ENCODE results near the gene AXIN2.

Gene AXIN2, protein sequence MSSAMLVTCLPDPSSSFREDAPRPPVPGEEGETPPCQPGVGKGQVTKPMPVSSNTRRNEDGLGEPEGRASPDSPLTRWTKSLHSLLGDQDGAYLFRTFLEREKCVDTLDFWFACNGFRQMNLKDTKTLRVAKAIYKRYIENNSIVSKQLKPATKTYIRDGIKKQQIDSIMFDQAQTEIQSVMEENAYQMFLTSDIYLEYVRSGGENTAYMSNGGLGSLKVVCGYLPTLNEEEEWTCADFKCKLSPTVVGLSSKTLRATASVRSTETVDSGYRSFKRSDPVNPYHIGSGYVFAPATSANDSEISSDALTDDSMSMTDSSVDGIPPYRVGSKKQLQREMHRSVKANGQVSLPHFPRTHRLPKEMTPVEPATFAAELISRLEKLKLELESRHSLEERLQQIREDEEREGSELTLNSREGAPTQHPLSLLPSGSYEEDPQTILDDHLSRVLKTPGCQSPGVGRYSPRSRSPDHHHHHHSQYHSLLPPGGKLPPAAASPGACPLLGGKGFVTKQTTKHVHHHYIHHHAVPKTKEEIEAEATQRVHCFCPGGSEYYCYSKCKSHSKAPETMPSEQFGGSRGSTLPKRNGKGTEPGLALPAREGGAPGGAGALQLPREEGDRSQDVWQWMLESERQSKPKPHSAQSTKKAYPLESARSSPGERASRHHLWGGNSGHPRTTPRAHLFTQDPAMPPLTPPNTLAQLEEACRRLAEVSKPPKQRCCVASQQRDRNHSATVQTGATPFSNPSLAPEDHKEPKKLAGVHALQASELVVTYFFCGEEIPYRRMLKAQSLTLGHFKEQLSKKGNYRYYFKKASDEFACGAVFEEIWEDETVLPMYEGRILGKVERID

DNA sequence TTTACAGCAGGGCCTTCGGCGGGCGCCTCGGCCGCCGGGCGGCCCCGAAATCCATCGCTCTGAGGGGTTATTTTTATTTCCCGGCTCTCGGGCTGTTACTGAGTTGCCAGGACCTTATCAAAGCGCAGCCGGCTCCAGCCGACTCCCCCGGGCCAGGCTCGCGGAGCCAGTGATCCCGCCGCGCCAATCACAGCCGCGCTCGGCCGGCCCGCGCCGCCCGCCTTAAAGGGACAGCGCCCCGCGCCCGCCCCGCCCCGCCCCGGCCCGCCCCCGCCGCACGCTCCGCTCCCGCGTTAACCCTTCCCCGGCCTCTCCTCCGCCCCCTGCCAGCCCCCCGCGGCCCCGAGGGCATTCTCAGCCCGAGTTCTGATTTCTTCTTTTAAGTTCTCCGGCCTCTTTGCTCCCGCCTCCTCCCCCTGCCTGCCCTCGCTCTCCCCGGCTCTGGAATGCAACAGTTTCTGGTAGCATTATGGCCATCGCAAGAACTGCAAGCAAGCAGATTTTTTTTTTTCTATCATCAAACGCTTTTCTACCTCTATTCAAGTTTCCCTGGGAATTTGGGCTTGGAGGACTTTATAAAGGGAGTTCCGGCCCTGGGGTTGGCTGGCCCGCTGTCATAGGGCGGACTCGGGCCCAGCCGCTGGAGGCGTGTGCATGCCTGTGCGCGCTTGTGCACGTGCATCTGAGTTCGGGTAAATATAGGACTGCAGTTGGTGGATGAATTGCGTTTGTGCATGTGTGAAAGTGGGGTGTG, at the start of gene AXIN2:
Gene AXIN2, minus strand, starts transcription at position 197 of the 754 bp plus-strand sequence. CDS start 3,028 bp downstream, outside the sequence.
- peak in 1 of 2 experiments; percentile 66 for DNase-seq

DNA sequence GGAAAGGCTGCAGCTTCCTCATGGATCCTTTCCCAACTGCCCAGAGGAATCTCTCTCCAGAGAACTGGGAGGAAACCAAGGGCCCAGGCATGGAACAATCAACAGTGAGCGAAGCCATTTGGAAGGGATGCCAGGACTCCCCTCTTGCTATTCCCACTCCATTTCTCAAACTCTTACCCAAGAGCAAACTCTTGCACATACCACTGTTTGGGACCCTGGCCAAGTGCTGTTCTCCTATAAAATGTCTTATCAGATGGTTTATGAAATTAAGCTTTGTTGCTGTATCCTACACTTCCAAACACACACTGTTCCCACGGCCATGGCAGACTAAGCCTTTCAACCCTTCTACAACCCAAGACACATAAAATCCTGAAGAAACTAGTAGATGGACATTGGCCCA, 48.3 kb upstream of the AXIN2 start:
- no peak for DNase-seq

DNA sequence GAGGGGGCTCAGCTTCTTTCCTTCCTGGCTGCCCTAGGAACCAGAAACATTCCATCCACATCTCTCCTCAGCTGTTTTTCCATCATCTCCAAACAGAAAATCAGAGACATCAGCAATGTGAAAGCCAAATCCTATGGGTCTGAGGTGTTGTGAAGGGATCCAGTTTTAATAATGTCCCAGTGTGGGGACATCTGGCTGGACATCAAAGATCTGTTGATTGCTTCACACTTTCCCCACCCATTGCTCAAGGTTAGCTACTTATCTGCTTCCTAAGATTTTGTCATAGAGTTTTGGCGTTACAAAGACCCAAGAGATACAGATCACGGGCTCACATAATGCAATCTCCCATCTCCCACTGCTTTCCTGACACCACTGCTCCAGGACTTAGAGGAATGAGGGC, 47.8 kb upstream of the AXIN2 start:
- no peak for DNase-seq

DNA sequence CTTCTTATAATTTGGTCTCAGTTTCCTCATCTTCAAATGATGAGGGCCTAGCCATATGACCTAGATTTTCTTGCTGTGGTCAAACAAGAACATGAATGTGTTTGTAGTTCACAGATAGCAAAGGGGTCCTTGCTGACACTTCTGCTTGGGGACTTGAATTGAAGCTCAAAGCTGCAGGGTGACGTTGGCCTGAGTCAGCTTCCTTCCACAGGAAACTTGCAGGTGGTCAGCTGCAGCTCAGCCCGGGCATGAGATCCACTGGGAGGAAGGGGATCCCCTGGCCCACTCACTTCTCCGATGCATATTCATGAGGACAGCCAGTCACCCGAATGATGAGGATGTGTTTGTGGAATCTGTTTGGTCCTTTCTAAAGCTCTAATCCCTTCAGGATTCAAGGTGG, 42.6 kb upstream of the AXIN2 start:
- no peak for DNase-seq

DNA sequence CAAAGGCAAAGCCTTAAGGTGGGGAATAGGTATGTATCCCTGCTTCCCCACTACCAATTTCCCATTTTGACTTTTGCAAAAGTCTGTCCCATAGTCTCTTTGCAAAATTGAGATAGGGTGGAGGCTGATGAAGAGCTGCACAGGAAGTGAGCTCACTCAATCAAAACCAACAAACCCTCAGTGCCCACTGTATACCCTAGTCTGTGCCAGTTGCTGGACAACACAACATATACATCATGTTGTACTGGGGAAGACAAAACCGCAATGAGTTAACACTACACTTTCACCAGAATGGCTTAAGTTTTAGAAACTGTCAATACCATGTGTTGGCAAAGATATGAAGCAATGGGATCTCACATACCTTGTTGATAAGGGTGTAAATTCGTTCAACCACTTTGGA, 40.4 kb upstream of the AXIN2 start:
- DNase-seq = no peak

DNA sequence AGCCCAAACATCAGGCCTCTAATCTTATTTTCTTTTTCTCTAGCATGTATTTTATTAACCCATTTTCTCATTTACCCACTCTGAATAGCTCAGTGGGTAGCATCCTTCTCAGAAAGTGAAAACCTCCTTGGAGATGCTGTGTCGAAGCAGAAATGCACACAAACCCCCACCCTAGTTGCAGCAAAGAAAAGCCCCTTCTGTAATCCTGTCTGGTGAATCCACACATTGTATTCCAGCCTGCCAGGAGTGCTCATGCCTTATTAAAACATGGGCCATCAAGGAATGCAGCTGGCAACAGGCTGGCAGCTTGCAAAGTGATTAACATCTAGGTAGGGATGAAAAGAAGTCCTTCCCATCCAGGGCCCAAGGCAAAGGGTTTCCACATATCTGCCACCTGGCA, 39.7 kb upstream of the AXIN2 start:
- DNase-seq = no peak

DNA sequence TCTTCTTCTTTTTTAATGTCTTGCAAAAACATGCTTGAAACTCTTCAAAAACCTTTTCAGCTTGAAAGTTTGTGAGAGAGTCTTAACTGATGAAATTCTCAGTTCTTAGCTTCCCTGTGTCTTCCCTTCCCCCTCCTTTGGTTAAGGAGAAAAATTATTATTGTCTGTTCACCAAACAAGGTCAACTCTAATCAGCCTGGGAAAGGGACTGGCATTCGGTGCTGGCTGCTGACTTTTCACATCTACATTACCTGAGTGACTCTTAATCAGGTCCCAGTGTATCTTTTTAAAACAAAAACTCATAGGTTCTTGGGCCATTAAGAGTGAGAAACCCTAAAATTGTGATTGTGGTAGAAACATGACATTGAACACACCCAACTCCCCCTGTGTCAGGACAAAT, 39.1 kb upstream of the AXIN2 start:
- DNase-seq = no peak

DNA sequence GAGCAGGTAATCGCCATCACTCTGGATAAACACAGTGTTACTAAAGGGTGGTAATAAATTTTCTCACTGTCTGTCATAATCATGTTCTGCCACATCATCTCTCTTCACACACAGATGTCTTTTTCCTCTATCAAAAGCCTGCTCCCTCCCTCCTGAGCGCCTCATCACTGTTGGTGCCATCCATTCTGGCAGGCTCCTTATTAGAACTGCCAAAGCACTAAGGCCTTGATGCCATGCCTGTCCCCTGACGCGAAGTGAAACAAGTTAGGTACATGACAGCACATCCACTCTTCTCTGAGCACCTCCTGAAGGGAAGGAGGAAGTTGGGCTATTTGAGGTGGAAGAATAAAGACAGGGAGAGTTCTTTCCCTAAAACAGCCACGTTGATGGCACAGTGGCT, 38.2 kb upstream of the AXIN2 start:
- no peak for DNase-seq

DNA sequence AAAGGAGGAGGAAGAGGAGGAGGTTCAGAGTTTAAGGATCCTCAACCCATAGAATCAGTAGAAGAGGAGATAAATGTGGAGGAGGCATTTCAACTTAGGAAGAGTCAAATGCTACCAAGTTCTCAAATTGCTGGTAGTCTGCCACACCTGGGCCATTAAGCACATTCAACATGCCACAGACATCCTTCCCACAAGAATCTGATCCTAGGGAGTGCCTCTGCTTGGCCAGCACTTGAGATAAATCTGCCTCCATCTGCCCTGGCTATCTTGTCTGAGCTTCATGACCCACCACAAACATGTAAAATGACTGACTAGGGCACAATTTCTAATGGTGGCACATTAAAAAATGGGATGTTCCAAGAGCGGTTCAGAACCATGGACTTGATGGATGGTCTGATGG, 37.3 kb upstream of the AXIN2 start:
- DNase-seq = no peak

DNA sequence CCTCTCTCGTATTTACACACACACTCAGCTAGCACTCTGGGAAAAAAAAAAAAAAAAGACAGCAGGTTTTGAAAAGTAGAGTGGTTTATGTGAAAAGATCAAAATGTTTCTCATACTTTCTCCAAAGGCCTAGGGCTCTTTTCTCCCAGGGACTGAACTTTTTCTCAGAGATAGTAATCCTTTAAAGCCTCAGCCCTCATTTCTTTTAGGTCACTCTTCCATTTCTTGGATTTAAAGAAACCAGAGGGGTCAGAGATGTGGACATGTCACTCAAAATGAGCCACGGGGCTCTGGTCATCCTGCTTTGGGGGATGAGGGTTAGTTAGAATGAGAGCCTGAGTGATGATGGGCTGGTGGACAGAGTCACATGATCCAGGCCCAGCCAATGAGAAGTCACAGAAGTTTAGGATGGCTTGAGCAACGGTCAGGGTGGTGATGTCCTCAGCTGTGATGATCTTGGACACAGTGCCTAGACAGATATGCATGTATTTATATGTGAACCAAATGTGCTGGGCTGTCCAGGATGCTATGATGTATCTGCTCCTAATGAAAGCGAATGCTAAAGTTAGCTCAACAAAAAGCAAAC, 33.7 kb upstream of the AXIN2 start:
- no peak for DNase-seq

DNA sequence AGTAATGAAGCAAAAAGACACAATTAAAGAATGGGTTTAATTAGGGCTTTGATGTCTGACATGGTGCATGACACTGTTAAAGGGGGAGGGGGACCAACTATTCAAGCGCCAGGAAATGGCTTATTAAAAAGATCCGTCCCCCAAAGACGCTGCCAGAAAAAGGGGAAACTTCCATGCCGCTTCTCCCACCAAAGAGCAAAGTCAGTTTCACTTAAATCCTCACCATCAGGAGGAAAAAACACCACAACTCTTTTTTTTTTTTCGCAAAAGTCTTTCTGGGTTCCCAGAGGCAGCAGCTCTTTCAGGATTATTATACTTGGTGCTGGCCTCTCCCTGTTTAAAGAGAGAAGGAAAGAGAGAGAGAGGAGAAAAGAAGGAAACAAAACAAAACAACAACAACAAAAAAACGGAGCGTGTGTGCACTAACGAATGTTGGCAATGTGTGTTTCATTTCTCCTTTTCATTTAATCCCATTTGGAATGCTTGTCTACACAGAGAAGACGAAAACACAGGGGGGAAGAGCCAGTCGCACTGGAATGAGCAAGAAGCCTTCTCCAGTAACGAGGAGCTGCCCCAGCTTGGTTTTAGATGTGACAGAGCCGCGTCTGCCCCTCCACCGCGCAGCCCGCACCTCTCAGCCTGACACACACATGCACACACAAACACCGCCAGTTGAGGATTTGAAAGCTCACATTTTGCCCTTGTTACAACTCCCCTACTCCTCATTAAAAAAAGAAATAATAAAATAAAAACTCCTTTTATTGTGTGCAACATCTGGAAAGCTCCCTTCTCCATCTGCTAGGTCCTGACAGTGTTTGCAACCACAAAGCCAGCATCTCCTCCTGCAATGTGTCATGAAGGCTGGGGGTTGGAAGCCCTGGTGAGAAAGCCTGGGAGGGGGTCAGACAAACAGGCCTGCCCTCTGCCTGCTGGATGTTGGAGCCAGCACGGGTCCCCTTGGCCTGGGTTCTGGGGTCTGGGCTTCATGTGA, 32.7 kb upstream of the AXIN2 start:
- DNase-seq = no peak

DNA sequence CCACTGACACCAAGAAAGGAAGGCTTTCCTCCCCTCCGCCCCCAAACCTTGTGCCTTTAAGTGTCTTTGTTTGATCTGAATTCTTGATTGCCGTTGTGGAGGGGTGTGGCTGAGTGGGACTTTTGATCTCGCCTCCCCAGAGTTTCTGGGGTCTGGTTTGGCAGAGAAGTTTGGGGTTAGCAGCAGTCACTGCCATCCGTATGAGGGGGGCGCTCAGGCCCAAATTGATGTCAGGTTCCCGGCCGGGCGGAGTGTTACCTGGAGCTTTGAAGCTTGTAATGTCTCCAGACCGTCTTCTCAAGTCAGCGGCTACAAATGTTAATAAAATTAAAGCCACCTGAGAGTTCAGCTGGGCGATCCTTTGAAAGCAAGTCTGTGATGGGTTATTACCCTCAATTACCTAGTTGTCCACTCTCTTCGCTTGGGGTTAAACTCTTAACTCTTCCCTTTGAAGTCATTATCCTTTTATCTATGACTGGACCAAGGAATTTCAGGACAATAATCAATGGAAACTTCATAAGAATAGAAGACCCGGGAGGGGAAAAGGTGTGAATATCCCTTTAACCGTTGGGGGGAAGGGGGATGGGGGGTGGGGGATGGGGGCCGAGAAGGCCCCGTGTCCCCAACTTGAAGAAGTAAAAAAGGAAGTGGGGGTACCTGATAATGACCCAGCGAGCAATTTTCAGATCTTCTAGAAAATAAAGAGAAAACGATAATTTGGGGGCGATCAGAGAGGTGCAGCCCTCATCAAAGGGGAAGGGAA, 31.8 kb upstream of the AXIN2 start:
- no peak for DNase-seq

DNA sequence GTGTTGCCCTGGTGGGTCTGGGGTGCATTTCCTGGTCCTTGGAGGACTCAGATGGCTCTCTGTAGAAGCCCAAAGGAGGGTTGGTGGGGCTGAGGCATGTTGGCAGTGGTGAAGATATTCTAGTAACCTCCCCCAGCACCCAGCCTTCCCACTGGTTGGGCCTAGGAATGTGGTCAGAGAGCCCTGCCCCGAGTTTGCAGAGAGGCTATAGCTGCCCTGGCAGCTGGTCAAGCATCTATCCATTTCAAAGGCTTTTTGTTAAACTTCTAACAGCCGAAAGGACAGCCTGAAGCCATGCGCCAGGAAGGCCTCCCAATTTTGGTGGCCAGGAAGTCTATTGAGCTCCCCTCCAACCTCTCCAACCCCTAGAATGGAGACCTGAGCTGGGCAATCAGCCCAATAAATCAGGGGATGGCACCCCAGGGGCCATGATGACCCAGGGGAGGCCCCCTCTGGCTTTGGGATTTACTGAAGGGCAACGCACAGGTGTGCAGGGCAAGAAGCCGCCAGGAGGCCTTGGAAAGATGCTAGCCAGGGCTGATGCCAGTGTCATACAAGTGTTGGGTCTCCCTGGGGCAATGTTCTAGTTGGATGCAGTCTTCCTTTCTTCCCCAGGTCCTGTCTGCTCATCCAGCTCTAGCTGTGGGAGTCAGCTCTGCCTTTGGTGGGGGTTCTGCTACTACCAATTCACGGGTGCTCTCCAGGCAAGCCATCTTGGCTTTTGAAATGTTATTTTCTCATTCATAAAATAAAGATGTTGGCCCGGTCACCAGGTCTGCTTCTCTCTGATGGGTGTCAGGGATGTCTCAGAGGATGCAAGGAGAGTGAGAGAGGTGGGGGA, 30.9 kb upstream of the AXIN2 start:
- no peak for DNase-seq

DNA sequence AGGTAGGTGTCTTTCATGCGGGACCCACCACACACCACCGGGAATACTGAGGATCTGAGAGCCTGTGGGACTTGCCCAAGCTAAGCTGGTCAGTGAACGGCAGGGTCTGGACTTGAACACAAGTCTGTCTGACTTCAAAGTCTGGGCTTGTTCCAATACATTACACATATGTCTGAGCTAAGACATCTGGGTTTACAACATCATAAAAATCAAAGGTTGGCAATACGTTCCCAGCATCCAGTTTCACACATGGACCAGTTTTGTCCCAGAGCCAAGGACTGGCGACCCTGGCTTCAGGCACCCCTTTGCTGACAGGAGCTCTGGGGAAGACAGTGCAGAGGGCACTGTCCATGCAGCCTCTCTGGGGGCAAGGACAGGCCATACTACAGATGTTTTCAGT, 27.9 kb upstream of the AXIN2 start:
- no peak for DNase-seq

DNA sequence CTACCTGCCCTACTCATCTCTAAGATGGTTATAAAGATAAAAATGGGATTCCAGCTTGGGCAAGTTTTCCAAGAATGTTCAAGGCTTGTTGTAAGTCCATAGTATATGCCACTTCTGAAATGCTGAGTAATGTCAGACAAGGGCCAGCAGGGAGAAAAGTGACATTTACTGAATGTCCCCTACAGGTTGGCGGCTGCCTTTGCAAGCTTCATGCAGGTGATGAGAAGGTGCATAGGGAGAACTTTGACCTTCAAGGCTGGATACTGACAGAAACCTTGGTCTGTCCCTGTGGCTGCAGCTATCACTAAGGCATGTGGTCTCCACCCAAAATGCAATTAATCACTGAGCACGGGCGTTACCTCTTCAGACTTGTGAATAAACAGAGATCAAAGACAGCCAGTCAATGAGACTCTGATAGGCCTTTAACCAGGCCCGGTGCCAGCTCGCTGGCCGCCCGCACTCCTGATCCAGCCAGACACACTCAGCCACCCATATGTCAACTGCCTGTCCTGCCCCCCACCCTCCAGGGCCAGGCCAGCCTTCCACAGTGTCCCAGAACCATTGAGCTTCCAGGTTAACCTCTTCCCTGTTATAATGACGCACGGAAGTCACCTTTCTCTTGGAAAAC, 26.8 kb upstream of the AXIN2 start:
- no peak for DNase-seq

DNA sequence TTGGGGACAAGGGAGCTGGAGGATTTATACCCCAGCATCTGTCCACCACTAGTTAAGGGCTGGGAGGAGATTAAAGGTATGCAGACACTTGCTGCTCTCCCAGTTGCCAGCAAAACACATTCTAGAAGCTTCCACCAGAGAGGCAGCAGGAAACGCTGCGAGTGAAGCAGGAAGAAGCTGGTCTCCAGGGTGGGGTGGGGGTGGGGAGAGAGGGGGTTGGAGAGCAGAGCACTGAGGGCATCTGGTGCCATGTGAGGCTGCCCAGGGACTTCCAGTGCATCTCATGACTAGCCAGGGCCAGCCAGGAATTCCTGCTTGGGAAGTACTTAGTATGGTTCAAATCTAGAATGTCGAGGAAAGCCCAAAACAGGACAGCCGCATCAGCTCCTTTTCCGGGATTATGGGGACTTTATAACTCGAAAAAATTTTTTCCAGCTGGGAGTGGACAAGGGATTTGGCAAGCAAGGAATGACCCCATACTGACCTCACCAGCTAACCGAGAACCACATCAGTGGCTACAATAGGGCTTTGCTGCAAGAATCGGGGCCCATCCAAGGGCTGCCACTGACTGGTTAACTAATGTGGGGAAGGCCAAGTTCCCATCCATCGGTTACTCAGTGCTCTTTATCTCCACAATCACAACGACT, 26.2 kb upstream of the AXIN2 start:
- DNase-seq = no peak

DNA sequence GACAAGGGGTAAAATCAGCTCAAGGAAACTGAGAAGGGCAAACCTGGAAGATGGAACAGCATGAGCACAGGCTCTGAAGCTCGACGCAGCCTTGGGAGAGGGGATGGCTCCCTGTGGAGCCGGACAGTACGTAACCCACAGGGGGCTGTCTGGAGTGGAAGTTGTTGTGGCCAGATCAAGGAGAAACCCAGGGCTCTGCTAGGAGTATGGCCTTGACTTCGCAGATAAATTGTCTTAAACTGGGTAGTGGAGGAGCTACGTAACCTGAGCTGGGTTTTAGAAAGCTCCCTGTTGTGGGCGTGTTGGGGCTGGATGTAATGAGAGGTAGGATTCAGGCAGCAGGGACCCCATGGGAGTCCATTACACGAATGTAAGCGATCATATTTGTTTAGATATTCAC, 25.5 kb upstream of the AXIN2 start:
- no peak for DNase-seq

DNA sequence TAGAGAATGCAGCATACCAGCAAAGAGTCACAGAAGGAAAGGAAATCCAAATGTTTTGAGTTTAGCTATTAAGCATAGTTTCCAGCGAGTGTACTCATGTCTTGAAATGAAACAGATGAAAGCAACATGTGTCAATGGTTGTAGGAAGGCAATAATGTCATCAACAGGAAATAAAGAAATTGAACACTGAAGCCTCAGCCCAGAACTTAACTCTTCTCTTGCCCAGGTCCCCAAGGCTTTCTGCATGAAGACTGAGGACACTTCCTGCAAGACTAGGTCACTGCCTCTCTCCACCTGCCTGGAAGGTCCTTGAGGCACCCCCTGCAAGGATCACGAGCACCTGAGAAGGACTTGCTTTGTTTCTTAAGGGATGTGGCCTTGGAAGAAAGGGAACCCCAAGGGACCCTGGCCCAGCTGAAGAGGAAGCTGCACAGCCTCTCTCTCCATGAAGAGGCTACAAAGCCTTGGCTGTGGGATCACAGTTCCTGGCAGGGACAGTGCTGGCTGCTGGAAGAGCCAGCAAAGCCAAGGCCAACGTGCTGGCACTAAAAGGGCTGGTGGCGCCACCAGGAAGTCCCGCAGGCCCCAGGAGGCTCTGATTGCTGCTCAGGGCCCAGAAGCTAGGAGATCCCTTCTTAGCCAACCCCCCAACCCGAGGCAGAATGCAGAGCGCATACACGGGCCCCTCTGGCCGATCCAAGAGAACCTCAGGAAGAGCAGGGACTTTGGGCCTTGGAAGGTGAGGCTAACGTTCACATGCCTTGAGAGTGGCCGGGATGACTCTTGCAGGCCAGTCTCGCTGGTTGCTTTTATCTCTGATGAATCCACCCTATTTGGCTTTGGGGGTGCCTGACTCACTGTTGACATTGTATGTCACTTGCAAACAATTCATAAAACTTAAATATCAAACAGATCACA, 23.4 kb upstream of the AXIN2 start:
- no peak for DNase-seq
